HG03097 (cell line): ENCODE measurements around the gene PRCD.
"Not testable (repeated sequence)": the region's sequence is repeated elsewhere in the genome, so short reads cannot be mapped to it uniquely, and the experiment has no call there.

Experiments used
- ATAC-seq: cut with Tn5 transposase; IDR thresholded peaks from one replicate; pipeline ENCODE4 v1.9.1; 2021; ENCODE audit not compliant: unreplicated experiment, low FRiP score

The PRCD gene

GRCh38 chr17:76525513-76525833, 14.4 kb upstream of the PRCD start:
- not testable (repeated sequence) for ATAC-seq

- ATAC-seq = not testable (repeated sequence)
Observed at GRCh38 chr17:76527016-76527415, 12.8 kb upstream of the PRCD start.

DNA sequence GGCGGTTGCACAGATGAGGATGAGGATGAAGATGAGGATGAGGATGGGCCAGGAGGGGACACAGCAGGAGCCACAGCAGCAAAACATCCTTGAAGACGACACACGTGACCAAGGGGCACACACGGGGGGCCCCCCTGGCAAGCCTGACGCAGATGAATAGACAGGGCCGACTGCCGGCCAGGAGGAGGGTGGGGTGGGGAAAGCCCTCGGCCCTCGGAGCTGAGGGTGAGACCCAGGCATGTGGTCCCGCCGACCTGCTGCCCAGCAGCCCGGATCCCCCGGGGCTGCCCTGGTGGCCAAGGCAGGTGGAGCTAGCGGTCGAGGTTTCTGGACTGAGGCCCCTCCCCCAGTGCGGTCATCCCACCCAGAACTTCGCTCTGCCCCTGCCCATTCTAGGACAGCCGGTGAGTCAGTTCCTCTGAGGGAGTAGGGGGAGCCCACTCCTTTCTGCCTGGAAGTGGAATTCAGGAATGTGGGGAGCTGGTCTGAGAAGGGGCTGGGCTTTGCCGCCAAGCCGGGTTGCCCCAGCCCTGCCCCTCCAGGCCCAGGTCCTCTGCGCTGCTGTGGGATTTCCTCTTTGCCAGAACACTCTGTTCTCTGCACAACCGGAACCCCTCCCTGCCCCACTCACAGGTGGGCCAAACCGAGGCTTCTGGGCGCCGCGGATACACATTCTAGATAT, 12.3 kb upstream of the PRCD start:
- peak; percentile 54 for ATAC-seq

DNA sequence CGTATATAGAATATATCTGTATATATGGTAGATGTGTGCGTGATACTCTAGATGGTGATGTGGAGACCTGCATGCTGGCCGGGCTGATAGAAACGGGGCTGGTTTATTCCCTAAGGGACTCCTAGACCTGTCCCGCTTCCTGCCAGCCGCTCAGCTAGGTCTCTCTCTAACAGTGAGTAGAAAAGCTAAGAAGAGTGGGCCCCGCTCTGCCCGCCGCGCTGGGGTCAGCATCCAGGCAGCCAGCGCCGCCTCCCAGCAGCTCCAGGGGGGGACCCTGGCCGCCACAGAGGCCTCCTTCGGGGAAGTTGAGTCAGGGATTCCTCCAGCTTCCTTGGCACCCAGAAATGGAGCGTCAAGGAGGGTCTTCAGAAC, 11.7 kb upstream of the PRCD start:
- peak; percentile 38 for ATAC-seq

GRCh38 chr17:76528528-76529223, 11.2 kb upstream of the PRCD start:
- ATAC-seq = no peak

- ATAC-seq = no peak
Observed at GRCh38 chr17:76529224-76530094, 10.4 kb upstream of the PRCD start.

- ATAC-seq = no peak
Observed at GRCh38 chr17:76530095-76530723, 9.6 kb upstream of the PRCD start.

- ATAC-seq = no peak
Observed at GRCh38 chr17:76530811-76531485, 8.9 kb upstream of the PRCD start.

DNA sequence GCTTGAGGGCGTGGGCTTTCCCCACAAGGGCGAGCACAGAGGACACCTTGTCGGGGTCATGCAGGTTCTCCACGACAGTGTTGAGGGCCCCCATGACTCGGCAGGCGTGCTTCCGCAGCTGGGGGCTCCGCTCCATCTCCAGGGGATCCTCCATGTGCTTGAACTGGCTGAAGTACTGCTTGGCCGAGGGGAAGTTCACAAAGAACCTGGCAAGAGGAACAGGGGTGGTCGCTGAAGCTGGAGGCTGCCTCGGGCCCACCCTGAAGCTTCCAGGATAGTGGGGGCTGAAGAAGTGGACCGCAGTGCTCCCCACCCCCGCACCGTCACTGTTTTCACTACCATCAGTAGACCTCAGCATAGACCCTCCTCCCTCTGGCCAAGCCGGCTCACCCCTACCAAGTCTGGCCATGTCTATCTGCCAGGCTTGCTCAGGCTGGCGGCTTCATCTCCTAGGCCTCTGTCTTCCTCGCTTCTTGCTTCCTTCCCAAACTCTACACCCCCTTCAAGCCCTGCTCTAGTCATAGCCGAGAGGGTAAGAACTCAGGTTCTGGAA, 8.3 kb upstream of the PRCD start:
- no peak for ATAC-seq

GRCh38 chr17:76532072-76532651, 7.7 kb upstream of the PRCD start:
- no peak for ATAC-seq

GRCh38 chr17:76533640-76534359, 6.0 kb upstream of the PRCD start:
- not testable (repeated sequence) for ATAC-seq

- ATAC-seq = no peak
Observed at GRCh38 chr17:76534831-76535732, 4.8 kb upstream of the PRCD start.

GRCh38 chr17:76535788-76536510, 3.9 kb upstream of the PRCD start:
- ATAC-seq = no peak

GRCh38 chr17:76536511-76537287, 3.1 kb upstream of the PRCD start:
- no peak for ATAC-seq

DNA sequence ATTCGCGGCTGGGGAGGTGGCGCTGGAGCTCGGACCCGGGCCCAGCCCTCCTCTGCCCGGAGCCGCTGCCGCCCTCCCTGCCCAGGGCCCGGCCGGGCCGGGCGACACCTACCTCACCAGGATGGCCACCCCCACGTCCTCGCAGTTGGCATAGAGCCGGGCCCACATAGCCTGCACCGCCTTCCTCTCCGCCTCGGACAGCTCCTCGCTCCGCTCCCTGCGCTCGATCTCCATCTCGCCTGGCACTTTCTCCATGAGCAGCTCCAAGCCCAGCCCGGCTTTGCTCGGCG, 2.6 kb upstream of the PRCD start:
- no peak for ATAC-seq

DNA sequence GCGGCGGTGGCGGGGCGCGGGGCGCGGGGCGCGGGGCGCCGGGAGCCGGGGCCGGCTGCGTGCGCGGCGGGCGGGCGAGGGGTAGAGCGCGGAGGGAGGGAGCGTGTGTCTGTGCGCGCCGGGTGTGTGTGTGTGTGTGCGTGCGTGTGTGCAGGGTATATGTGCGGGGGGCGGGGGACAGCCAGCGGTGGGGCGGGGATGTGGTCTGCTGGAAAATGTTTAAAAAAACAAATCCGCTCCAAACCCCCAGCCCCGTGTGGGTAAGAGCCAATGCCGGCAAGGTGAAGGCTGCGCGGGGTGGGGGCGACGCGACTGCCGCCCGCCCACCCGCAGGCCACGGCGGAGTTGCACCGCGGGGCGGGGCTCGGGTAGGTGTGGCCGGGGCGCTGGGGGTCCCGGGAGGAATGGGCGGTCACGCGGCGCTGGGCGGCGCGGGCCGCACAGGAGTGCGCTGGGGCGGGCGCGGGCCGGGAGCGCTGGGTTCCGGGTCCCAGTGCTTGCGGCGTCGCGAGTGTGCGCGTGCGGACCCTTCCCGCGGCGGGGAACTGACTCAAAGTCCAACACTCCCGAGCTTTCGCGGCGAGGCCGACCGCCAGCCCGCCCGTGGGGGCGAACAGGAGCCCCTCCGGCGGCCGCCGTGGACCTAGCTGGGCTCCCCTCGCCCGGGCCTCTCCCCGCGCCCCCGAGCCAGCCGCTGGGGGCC, 2.1 kb upstream of the PRCD start, which contains the start of gene CYGB:
Gene CYGB (minus strand): TSS at position 132 of the 703 bp plus-strand sequence. CDS start 167 bp downstream, outside the sequence.
- ATAC-seq = no peak
